NB4 (cell line): ENCODE data around the gene TEDDM1.

ENCODE experiments used
- MYC ChIP-seq: IDR thresholded peaks from 2 replicates; pipeline ENCODE4 v1.6.1; 2011; ENCODE audit warnings: low read depth, low read length
- POLR2A ChIP-seq: IDR thresholded peaks from 2 replicates; pipeline ENCODE4 v1.6.1; 2011; ENCODE audit warnings: mild to moderate bottlenecking; ENCODE audit not compliant: insufficient read length; ENCODE audit errors: extremely low read depth
- TF ChIP-seq, protein P1 (sequence below): IDR thresholded peaks from one replicate; pipeline ENCODE4 v1.5.1; 2012; ENCODE audit warnings: low read depth, low read length
- TF ChIP-seq, protein P2 (sequence below): IDR thresholded peaks from 2 replicates; pipeline ENCODE4 v1.6.1; 2011; ENCODE audit warnings: low read depth, low read length

DNA sequence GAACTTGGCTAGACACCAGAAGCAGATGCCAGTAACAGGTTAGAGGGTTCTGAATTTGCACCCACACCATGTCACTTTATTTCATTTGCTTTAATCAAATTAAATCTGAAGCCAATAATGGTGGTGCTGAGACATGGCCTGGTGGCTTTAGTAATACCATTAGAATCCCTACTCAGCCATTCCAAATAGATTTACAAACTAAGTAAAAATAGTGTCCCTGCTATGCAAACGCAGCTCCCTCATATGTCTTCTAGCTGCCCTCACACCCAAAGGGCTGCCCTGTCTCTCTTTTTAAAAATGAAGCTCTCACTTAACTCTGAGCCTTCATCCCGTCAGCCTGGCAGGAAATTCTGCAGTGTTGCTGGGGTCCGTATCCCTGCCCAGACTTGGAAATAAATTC lies 29.9 kb downstream of the TEDDM1 start:
- TF ChIP-seq, protein P1, sequence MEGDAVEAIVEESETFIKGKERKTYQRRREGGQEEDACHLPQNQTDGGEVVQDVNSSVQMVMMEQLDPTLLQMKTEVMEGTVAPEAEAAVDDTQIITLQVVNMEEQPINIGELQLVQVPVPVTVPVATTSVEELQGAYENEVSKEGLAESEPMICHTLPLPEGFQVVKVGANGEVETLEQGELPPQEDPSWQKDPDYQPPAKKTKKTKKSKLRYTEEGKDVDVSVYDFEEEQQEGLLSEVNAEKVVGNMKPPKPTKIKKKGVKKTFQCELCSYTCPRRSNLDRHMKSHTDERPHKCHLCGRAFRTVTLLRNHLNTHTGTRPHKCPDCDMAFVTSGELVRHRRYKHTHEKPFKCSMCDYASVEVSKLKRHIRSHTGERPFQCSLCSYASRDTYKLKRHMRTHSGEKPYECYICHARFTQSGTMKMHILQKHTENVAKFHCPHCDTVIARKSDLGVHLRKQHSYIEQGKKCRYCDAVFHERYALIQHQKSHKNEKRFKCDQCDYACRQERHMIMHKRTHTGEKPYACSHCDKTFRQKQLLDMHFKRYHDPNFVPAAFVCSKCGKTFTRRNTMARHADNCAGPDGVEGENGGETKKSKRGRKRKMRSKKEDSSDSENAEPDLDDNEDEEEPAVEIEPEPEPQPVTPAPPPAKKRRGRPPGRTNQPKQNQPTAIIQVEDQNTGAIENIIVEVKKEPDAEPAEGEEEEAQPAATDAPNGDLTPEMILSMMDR = no peak
- no peak for TF ChIP-seq POLR2A
- no peak for TF ChIP-seq MYC
- TF ChIP-seq, protein P2, sequence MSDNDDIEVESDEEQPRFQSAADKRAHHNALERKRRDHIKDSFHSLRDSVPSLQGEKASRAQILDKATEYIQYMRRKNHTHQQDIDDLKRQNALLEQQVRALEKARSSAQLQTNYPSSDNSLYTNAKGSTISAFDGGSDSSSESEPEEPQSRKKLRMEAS = no peak
